Measurements from ENCODE around the gene CXCR3. TPM values are rescaled to one million over a fixed set of nuclear protein-coding genes. Genes with fewer than 3 reads are reported as not detected.

The CXCR3 gene
- total RNA-seq, 1 experiment from 2014 or later, result not detected

DNA sequence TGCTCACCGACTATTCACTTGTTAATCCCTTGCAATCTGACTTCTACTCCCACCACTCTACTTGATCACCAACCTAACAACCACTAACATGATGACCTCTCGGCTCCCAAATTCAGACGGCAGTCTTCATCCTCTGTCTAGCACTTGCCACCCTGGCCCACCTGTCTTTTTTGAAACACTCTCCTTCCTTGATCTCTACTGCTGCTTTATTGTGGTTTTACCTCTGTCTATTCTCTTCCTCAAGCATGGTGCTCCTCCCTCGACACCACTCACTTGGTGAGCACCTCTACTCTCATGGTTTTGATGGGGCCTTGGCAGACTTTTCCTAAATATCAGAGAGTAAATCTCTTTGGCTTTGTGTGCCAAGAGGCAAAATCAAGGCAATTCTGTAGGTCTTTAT is 21.7 kb upstream of the CXCR3 start:
- RAD21 ChIA-PET (ENCODE audit: low non-redundant PET in 1 of 2, low total read pairs in 2 of 2, uncharacterized antibody in 2 of 2, unreplicated experiment in 2 of 2), result no interaction called here
- no TSS peak for BruUV-seq (replicated peaks)
- CTCF ChIA-PET, result no interaction called here

GRCh38 chrX:71638409-71638808 is 20.1 kb upstream of the CXCR3 start:
- H2AFZ ChIP-seq (ENCODE audit: low read depth, low read length, poor library complexity, severe bottlenecking), result no peak overlapping the region
- DNase-seq (ENCODE audit: low read depth, low spot score) (no peak), ATAC-seq (no peak)
- intact Hi-C loops (cut with micrococcal nuclease), result no loop called here
- H3K9me2 ChIP-seq (ENCODE audit: insufficient read depth), result no peaks in the 10 kb centered on the region
- H3K4me2 ChIP-seq (ENCODE audit: low read length), result no peak overlapping the region
- H4K20me1 ChIP-seq (ENCODE audit: insufficient read depth), result no peaks in the 10 kb centered on the region
- ChIA-PET RAD21 (ENCODE audit: low non-redundant PET in 1 of 2, low total read pairs in 2 of 2, uncharacterized antibody in 2 of 2, unreplicated experiment in 2 of 2) (no interaction called here), POLR2A (no interaction called here), CTCF (no interaction called here)
- no peak overlapping the region for H3K27ac ChIP-seq (ENCODE audit: low read depth, low read length)
- H3K9ac ChIP-seq (ENCODE audit: low read length), result no peak overlapping the region
- no TSS peak for BruUV-seq (replicated peaks)
- no peaks in the 10 kb centered on the region for H3K79me2 ChIP-seq (ENCODE audit: insufficient read depth, low read length)
- H3K36me3 ChIP-seq (ENCODE audit: control insufficient read depth in 1 of 2, insufficient read depth in 2 of 2, low read length in 2 of 2), result no peaks in the 10 kb centered on the region
- no peaks in the 10 kb centered on the region for H3K9me3 ChIP-seq (ENCODE audit: control insufficient read depth in 1 of 2, insufficient read depth in 1 of 2, low read depth in 1 of 2, low read length in 2 of 2)
- no peaks in the 10 kb centered on the region for H3K27me3 ChIP-seq (ENCODE audit: insufficient read depth, low read length)
- no peak overlapping the region for H3K4me3 ChIP-seq (replicated peaks in 1 of 2; ENCODE audit: low read depth in 1 of 2, low read length in 2 of 2)
- H3K4me1 ChIP-seq (ENCODE audit: control insufficient read depth in 1 of 2, insufficient read depth in 2 of 2, low read length in 2 of 2), result no peaks in the 10 kb centered on the region
- TF ChIP-seq CBX3 (IDR thresholded peaks at IDR 0.05; ENCODE audit: low read depth) (no peak), REST (IDR thresholded peaks at IDR 0.05; ENCODE audit: low read depth) (no peak), POLR2AphosphoS5 (IDR thresholded peaks at IDR 0.05; ENCODE audit: low read depth, low read length) (no peak), SP1 (IDR thresholded peaks at IDR 0.05; ENCODE audit: low read depth) (no peak), MAX (IDR thresholded peaks at IDR 0.05) (no peak), SIN3A (IDR thresholded peaks at IDR 0.05; ENCODE audit: low read depth) (no peak), ATF3 (IDR thresholded peaks at IDR 0.05) (no peak), EZH2 (IDR thresholded peaks at IDR 0.05) (no peak), EZH2phosphoT487 (IDR thresholded peaks at IDR 0.05; ENCODE audit: borderline replicate concordance) (no peak), TCF7L2 (IDR thresholded peaks at IDR 0.05; ENCODE audit: borderline replicate concordance, extremely low read depth, insufficient read depth, insufficient read length) (no peak), POLR2A (IDR thresholded peaks at IDR 0.05; ENCODE audit: borderline replicate concordance, extremely low read depth, insufficient read depth, insufficient read length) (no peak), FOSL1 (IDR thresholded peaks at IDR 0.05; ENCODE audit: low read depth) (no peak), JUND (IDR thresholded peaks at IDR 0.05) (no peak), ZNF274 (IDR thresholded peaks at IDR 0.05; ENCODE audit: low read depth, low read length) (no peak), RAD21 (IDR thresholded peaks at IDR 0.05; ENCODE audit: low read depth) (no peak)

More for the DNA sequence above, 21.7 kb upstream of the CXCR3 start:
- no peak overlapping the region for H2AFZ ChIP-seq (ENCODE audit: low read depth, low read length, poor library complexity, severe bottlenecking)
- no peak for ATAC-seq
- DNase-seq (ENCODE audit: low read depth, low spot score), result no peak
- no peaks in the 10 kb centered on the region for H4K20me1 ChIP-seq (ENCODE audit: insufficient read depth)
- intact Hi-C loops (cut with micrococcal nuclease), result no loop called here
- no peak for TF ChIP-seq YY1 (IDR thresholded peaks at IDR 0.05; ENCODE audit: extremely low read depth, insufficient replicate concordance, low read depth, low read length)
- TF ChIP-seq ZFX (IDR thresholded peaks at IDR 0.05), result no peak
- no peak for TF ChIP-seq TCF7L2 (IDR thresholded peaks at IDR 0.05; ENCODE audit: borderline replicate concordance, extremely low read depth, insufficient read depth, insufficient read length)
- no peak for TF ChIP-seq EZH2 (IDR thresholded peaks at IDR 0.05)
- TF ChIP-seq CEBPB (IDR thresholded peaks at IDR 0.05; ENCODE audit: low read depth), result no peak
- no peak for TF ChIP-seq MAX (IDR thresholded peaks at IDR 0.05)
- no peak for TF ChIP-seq POLR2A (IDR thresholded peaks at IDR 0.05; ENCODE audit: borderline replicate concordance, extremely low read depth, insufficient read depth, insufficient read length)
- no peaks in the 10 kb centered on the region for H3K36me3 ChIP-seq (ENCODE audit: control insufficient read depth in 1 of 2, insufficient read depth in 2 of 2, low read length in 2 of 2)
- no peaks in the 10 kb centered on the region for H3K9me3 ChIP-seq (ENCODE audit: control insufficient read depth in 1 of 2, insufficient read depth in 1 of 2, low read depth in 1 of 2, low read length in 2 of 2)
- H3K79me2 ChIP-seq (ENCODE audit: insufficient read depth, low read length), result no peaks in the 10 kb centered on the region
- no peak overlapping the region for H3K4me2 ChIP-seq (ENCODE audit: low read length)
- POLR2A ChIA-PET, result no interaction called here
- H3K4me3 ChIP-seq (replicated peaks in 1 of 2; ENCODE audit: low read depth in 1 of 2, low read length in 2 of 2), result no peak overlapping the region
- H3K4me1 ChIP-seq (ENCODE audit: control insufficient read depth in 1 of 2, insufficient read depth in 2 of 2, low read length in 2 of 2), result no peaks in the 10 kb centered on the region
- no peak overlapping the region for H3K27ac ChIP-seq (ENCODE audit: low read depth, low read length)
- H3K27me3 ChIP-seq (ENCODE audit: insufficient read depth, low read length), result no peaks in the 10 kb centered on the region
- H3K9me2 ChIP-seq (ENCODE audit: insufficient read depth), result no peaks in the 10 kb centered on the region
- no peak overlapping the region for H3K9ac ChIP-seq (ENCODE audit: low read length)

Measured in HCT116 (cell line).